HG03565 (cell line): ENCODE data around the gene DYNC2I2.
"Not testable (repeated sequence)": the region's sequence is repeated elsewhere in the genome, so short reads cannot be mapped to it uniquely, and the experiment has no call there.

Experiments
- ATAC-seq: cut with Tn5 transposase; IDR thresholded peaks from one replicate; pipeline ENCODE4 v1.9.1; 2021; ENCODE audit warnings: mild to moderate bottlenecking, moderate library complexity; ENCODE audit not compliant: unreplicated experiment

Gene DYNC2I2

DNA sequence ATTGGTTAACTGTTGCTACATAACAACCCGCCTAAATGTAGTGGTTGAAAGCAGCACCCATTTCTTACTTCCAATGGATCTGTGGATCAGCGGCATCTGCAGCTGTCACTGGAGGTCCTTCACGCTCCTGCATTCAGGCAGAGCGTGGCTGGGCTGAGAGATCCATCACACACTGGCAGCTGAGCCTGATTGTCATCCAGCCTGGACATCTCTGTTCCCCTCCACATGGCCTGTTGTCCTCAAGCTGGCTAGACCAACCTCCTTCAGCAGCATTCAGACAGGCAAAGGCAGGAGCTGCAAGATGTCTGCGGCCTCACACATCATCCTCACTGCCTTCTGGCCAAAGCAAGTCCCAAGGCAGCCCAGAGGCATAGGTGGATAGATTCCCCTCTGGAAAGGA lies 36.9 kb downstream of the DYNC2I2 start:
- ATAC-seq = no peak

DNA sequence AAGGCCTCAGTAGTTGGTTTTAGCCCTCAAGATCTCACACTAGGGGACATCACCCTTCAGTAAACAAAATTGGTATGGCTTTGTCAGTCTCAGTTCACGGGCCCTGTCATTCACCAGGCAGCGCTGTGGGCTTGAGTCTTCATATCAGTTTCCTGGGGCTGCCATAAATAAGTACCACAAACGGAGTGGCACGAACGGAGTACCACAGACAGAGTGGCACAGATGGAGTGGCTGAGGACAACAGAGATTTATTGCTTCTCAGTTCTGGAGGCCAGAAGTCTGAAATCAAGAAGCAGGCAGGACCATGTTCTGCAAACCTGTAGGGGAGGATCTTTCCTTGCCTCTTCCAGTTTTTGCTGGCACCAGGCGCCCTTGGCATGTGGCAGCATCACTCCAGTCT lies 37.5 kb downstream of the DYNC2I2 start:
- ATAC-seq = no peak

- ATAC-seq = no peak
Observed at GRCh38 chr9:128617943-128618342, 38.7 kb downstream of the DYNC2I2 start.

GRCh38 chr9:128615571-128615970 lies 41.1 kb downstream of the DYNC2I2 start:
- no peak for ATAC-seq

DNA sequence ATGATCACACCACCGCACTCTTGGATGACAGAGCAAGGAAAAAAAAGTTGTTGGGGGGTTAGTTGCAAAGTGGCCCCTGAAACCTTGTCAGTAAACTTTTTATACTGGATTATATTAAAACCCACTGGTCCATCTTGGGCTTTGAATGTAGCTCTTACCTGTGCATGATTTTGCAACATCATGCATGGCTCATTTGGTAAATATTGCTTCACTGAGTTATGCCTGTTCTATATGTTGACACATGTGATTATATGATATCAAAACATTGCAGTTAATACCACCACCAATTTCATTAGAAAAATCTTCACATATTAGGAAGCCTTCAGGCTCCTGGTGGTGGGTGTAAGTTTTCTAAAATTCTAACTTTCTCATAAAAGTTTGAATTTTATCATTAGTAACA lies 41.9 kb downstream of the DYNC2I2 start:
- ATAC-seq = no peak

- ATAC-seq = no peak
Observed at GRCh38 chr9:128611600-128612394, 44.9 kb downstream of the DYNC2I2 start.

DNA sequence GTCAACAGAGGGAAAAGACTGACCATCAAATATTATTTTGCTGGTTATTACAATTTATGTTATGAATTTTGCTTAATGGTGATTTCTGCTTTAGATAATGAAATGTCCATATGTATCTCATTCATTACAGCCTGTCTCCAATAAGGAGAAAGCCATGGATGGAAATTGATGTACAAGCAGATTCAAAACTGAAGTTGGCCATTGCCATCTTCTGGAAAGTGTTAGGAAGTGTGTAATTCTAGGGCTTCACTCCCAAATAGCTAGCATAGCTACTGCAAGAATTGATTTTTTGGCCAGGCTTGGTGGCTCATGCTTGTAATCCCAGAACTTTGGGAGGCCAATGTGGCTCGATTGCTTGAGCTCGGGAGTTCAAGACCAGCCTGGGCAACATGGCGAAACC lies 45.8 kb downstream of the DYNC2I2 start:
- no peak for ATAC-seq

DNA sequence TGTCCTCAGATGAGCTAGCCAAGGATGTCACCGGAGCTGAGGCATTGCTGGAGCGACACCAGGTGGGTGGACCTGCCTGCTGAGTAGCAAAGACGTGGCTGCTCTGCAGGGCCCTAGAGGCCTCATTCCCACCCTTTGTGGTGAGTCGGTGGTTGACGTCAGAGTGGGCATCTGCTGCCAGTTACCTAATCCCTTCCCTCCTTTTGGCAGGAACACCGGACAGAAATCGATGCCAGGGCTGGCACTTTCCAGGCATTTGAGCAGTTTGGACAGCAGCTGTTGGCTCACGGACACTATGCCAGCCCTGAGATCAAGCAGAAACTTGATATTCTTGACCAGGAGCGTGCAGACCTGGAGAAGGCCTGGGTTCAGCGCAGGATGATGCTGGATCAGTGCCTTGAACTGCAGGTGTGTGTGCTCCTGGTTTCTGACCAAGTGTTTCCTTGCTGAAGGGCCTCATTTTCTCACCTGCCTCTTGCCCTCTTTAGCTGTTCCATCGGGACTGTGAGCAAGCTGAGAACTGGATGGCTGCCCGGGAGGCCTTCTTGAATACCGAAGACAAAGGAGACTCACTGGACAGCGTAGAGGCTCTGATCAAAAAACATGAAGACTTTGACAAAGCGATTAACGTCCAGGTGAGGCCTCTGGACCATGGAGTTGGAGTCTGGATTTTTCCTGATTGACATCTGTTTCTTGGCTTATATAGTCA lies 48.9 kb downstream of the DYNC2I2 start:
- ATAC-seq = no peak

DNA sequence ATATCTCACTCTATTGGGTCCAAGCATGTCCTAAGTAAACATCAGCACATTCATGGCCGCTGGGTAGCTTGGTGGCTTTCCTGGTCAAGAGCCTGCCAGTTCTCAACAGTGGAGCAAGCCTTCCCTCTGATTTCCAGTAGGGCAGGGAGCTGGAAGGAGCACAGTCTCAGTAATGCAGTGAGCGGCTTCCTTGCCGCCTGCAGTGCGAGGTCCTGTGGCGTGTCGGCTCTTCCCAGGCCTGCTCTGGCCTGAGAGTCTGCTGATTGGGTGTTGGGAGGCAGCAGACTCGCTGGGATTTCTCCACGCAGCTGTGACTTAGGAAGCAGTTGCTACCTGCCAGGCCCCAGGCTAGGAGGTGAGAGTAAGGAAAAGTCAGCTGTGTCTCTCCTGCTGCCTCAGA lies 53.0 kb downstream of the DYNC2I2 start:
- no peak for ATAC-seq

DNA sequence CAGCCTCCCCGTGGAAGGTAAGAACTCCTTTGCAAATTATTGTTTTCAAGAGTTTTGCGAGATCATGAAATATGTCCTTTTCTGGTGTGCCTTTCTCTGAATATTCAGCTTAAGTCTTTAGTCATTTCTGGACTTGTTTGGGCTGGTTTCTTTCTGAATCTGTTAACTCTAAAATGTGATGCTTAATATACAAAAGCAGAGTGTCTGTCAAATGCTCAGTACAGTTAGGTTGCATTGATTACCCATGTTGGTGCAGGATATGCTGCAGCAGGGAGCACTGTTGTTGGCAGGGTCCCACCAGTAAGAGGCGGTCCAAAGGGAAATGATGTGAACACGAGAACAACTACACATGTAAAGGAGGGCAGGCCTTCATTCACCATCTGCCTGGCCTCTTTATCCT lies 56.5 kb downstream of the DYNC2I2 start:
- ATAC-seq = no peak

- no peak for ATAC-seq
Observed at GRCh38 chr9:128595471-128595870, 61.2 kb downstream of the DYNC2I2 start.

GRCh38 chr9:128593856-128594255 lies 62.8 kb downstream of the DYNC2I2 start:
- no peak for ATAC-seq

GRCh38 chr9:128593039-128593438 lies 63.6 kb downstream of the DYNC2I2 start:
- no peak for ATAC-seq

GRCh38 chr9:128588581-128589233 lies 67.9 kb downstream of the DYNC2I2 start:
- ATAC-seq = no peak

DNA sequence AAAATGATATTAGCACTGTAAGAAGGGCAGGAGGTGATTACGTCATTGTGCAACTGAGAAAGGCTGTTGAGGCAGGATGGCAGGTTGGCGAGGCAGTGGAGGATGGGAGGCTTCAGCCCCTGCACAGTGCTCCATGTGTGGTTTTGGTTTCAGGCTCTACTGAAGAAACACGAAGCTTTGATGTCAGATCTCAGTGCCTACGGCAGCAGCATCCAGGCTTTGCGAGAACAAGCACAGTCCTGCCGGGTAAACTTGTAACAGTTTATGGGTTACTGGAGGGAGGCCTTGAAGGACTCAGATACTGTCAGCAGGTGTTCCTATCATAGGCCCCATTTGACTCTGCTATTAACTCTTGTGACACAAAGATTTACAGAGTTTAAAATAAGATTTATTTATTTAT lies 69.2 kb downstream of the DYNC2I2 start:
- ATAC-seq = no peak

- not testable (repeated sequence) for ATAC-seq
Observed at GRCh38 chr9:128586934-128587333, 69.7 kb downstream of the DYNC2I2 start.

GRCh38 chr9:128585155-128585554 lies 71.5 kb downstream of the DYNC2I2 start:
- ATAC-seq = not testable (repeated sequence)
